NCI-H69 (cell line): ENCODE data around the gene FKBP8.

Source experiments
- DNase-seq: peaks from one replicate; lab custom pipeline; 2025; lab: John Stamatoyannopoulos, UW

Gene FKBP8

GRCh38 chr19:18483119-18483890 lies 60.1 kb downstream of the FKBP8 start:
- peak; percentile 90 for DNase-seq
